D721Med (cell line): Measurements from ENCODE around the gene TMEM235.
"Not testable (repeated sequence)": the region's sequence is repeated elsewhere in the genome, so short reads cannot be mapped to it uniquely, and the experiment has no call there.

ENCODE experiments used
- DNase-seq: peaks from one replicate; pipeline ENCODE4 v3.0.0; 2011; ENCODE audit warnings: low spot score; ENCODE audit not compliant: insufficient read length
- FAIRE-seq: peaks from 2 replicates; lab custom pipeline; 2011; peaks lifted over from hg19 to GRCh38; lab: Jason Lieb, UNC
- CTCF ChIP-seq: IDR thresholded peaks from 2 replicates; pipeline ENCODE4 v1.5.1; 2012; ENCODE audit warnings: mild to moderate bottlenecking, control low read depth; ENCODE audit not compliant: insufficient read depth; ENCODE audit errors: missing control alignments

Gene TMEM235

GRCh38 chr17:78233678-78234077 is 2.2 kb downstream of the TMEM235 start:
- no peak for TF ChIP-seq CTCF
- DNase-seq (no peak), FAIRE-seq (no peak)

GRCh38 chr17:78234261-78234865 is 2.9 kb downstream of the TMEM235 start:
- no peak for FAIRE-seq
- TF ChIP-seq CTCF, result no peak
- no peak for DNase-seq

- DNase-seq, FAIRE-seq: not testable (repeated sequence)
Observed at GRCh38 chr17:78235022-78235421, 3.6 kb downstream of the TMEM235 start.

- no peak for TF ChIP-seq CTCF
- FAIRE-seq, result no peak
- no peak for DNase-seq
Observed at GRCh38 chr17:78235885-78236284, 4.5 kb downstream of the TMEM235 start.

- FAIRE-seq, result no peak
- no peak for TF ChIP-seq CTCF
- no peak for DNase-seq
Observed at GRCh38 chr17:78236362-78237127, 5.1 kb downstream of the TMEM235 start.

GRCh38 chr17:78237401-78238012 is 6.1 kb downstream of the TMEM235 start:
- DNase-seq, result no peak
- no peak for FAIRE-seq
- no peak for TF ChIP-seq CTCF

- TF ChIP-seq CTCF, result no peak
- DNase-seq (no peak), FAIRE-seq (no peak)
Observed at GRCh38 chr17:78238823-78239488, 7.5 kb downstream of the TMEM235 start.
